HPDE6-E6E7 (cell line): Measurements from ENCODE around the gene AUNIP.

Source experiments
- DNase-seq: peaks from one replicate; pipeline ENCODE4 v3.0.0; 2011; ENCODE audit warnings: missing footprints; ENCODE audit errors: extremely low spot score

Gene AUNIP

DNA sequence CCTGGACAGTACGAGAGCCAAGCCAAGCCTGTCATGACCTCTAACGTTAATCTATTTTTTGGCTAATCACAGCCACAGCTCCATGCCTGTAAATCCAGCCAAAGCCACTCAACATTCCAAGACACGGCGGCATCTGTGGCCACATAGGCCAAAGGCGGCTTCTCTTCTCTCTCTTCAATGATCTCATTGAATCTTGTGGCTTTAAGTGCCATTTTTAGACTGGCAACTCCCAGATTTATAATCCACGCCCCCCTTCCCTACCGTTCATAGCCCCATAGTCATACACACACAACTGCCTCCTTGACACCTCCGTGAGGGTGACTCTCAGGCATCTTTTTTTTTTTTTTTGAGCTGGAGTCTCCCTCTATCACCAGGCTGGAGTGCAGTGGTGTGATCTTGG, 64.9 kb downstream of the AUNIP start:
- no peak for DNase-seq

DNA sequence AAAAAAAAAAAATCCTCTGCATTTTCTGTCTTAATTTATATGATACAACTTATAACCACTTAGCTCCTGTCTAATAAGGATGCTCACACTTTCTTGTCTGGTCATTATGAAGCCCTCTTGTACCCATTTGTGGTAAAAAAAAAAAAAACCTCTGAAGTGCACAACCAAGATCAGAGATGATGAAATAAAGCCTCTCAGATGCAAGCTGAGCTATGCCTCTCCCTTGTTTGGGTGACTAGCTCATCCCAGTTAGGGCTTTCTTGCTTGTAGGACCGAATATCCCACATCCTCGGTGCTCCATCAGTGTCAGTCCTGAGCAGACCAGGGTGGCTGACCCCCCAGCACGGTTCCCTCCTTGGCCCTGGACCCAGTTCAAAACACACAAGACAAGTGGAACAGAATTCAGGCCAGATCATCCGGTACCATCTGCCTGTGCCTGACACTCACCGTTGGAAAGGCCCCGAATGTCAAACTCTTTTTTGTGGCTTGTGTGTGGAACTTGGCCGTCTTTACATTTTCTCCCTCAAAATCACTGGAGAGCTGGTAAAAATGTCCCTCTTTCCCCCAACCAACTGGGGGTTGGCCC, 65.6 kb downstream of the AUNIP start:
- no peak for DNase-seq

DNA sequence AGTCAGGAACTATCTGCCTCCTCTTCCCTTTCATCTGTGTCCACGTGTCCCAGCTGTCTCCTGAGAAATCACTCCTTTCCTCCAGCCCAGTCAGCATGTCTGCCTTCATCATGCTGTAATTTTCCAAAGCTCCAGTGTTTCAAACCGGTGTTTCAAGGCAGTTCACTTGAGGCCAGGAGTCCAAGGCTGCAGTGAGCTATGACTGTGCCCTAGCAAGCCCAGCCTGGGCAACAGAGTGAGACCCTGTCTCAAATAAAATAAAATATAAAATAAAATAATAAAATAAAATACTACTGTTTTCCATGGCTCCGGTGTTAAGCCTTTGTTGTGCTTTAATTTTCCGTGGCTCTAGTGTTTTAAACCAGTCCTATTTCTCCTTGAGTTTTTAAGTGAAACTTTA, 67.1 kb downstream of the AUNIP start:
- no peak for DNase-seq

DNA sequence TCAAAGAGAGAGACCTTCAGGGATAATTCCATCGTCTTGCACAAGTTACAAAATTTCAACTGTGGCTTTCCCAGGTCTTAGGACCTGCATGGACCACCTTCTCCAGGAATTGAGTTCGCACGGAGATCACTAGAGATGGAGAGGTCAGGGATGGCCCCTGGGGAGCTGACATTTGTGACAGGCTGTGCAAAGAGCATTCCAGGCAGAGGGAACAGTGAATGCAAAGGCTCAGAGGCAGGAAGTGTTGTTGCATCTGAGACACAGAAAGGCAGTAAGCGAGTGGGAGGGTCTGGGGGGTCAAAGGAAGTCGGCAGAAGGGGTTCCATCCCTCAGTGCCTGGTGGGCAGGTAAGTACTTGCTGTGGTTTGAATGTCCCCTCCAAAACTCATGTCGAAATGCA, 68.8 kb downstream of the AUNIP start:
- no peak for DNase-seq

DNA sequence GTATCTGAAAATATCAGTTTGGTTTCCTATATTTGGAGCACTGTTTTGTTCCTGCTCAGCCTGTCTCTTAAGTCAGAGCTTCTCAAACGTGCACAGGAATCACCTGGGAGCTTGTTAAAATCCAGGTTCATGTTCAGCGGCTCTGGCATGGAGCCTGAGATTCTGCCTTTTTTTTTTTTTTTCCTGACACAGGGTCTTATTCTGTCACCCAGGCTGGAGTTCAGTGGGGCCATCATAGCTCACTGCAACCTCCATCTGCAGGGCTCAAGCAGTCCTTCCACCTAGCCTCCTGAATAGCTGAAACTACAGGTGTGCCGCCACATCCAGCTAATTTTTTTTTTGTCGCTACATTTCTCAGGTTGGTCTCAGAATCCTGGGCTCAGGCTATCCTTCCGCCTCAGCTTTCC, 71.5 kb downstream of the AUNIP start:
- no peak for DNase-seq

DNA sequence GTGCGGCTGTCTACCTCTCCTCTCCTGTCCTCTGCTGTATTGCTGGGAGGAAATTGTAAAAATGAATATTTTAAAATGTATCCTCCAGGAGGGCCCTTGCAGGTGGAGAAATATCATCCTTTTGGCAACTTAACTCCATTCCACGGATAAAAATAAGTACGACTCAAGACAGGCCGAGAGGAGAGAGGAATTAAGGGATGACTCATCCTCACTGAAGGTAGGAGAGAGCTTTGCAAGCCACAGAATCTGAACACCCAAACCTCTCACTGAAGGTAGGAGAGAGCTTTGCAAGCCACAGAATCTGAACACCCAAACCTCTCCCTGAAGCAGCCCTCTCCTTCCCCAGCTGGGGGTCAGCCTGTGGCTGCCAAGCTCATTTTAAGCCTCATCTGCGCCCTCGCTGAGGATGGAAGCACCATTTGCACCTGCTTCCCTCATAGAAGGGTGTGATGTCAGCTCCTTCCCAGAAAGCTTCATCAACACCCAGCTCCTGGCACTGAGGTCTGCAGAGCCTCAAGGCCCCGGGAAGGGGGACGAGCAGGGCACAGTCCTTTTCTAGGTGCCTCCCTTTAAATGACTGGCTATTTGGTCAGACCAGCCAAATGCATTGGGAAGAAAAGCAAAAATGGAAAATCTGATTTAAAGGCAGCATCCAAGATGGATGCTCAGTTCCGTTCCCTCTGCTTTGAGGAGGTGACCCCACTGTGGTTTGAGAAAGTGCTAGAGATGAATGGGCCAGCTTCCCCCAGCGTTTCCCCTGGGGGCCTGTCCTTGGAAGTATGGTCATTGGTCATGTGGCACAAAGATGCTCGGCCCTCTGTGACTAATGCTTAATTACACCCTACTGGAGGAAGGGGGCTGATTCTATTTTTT, 72.1 kb downstream of the AUNIP start:
- no peak for DNase-seq

DNA sequence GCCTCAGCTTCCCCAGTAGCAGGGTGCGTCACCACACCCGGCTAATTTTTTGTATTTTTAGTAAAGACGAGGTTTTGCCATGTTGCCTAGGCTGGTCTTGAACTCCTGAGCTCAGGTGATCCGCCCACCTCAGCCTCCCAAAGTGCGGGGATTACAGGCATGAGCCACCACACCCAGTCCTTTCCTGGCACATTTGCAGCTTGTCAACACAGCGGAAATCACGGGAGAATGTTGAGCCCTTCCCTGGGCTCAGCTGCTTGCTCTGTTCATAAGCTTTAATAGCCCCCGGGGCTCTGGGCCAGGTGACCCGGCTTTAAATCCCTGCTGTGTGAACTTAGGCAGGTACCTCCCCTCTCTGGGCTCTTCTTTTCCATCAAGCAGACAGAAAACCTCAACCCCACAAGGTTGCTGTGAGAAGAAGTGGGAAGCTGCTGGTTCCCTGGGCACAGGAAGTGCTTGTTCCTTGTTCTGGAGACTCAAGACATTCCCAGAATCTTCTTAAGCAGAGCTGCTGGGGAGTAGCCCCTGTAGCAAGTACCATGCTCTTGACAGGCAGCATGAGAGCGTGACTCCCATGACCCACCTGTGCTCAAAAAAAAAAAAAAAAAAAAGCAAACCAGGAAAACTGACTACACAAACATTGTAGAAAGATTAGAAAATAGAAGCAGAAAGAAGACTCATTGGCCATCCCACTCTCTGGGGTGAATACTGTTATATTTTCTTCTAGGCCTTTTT, 73.8 kb downstream of the AUNIP start:
- no peak for DNase-seq

DNA sequence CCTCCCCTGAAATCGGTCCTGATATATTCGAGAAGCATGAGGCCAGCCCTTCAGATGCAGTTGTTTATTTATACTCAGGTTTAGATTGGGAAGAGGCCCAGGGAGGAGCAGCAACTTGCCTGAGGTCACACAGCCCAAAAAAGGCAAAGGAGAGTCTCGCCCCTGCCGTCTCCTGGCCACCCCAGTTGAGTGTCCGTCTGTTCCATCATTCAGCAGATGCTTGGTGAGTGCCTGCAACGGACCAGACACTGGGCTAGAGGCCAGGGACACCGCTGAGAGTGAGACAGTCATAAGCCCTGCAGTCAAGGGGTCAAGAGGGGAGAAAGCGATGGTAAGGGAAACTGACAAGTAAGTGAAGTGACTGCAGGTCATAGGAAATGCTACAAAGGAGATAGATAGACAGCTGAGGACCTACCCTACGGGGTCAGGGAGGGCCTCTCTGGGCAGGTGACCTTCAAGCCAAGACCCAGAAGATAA, 74.6 kb downstream of the AUNIP start:
- DNase-seq, result no peak
